Measurements from ENCODE around the gene NACC2. TPM values are rescaled to one million over a fixed set of nuclear protein-coding genes. Genes with fewer than 3 reads are reported as not detected.
A peak's percentile ranks its signal among the peaks of the same experiment; 100 is the strongest.
"Not testable (repeated sequence)": the region's sequence is repeated elsewhere in the genome, so short reads cannot be mapped to it uniquely, and the experiment has no call there.

NACC2 gene
- total RNA-seq, 4 donors from 2014 or later = 26.0 to 51.7 (median 43.5) TPM

GRCh38 chr9:136029556-136029955 lies 65.5 kb downstream of the NACC2 start:
- ATAC-seq (no peak), DNase-seq (no peak)
- intact Hi-C loops (cut with DNase I; ENCODE audit: low total_unique reads) = loop anchor here (5.0 kb wide), 1 partner anchor 88 kb away; the partner anchor contains the start of gene TMEM250
- TF ChIP-seq CTCF (IDR thresholded peaks at IDR 0.05 in 4 of 5, conservative IDR thresholded peaks at IDR 0.05 in 1 of 5) (no peak), POLR2A (IDR thresholded peaks at IDR 0.05) (no peak)
- Histone ChIP-seq H3K9me3 (no peaks in the 10 kb centered on the region), H3K36me3 (no peaks in the 10 kb centered on the region), H3K4me1 (peaks cover 31 to 45% of the 10 kb centered on the region in 2 donors), H3K27me3 (no peaks in the 10 kb centered on the region), H3K4me3 (no peak overlapping the region), H3K27ac (no peak overlapping the region)
- in situ Hi-C loops (cut with MboI; ENCODE audit: low sequenced_read_pairs in 4 of 4) = no loop called here

GRCh38 chr9:136028760-136029470 lies 66.2 kb downstream of the NACC2 start:
- peak in 1 of 2 donors; percentile 5 for DNase-seq
- H3K9me3 ChIP-seq = no peaks in the 10 kb centered on the region
- no peaks in the 10 kb centered on the region for H3K36me3 ChIP-seq
- no peak for ATAC-seq
- no peak overlapping the region for H3K4me3 ChIP-seq
- TF ChIP-seq POLR2A (IDR thresholded peaks at IDR 0.05) = no peak
- no peak for TF ChIP-seq CTCF (IDR thresholded peaks at IDR 0.05 in 4 of 5, conservative IDR thresholded peaks at IDR 0.05 in 1 of 5)
- peak overlapping the region in 2 of 4 donors; percentile 45 to 62 for H3K27ac ChIP-seq
- peaks cover 34 to 47% of the 10 kb centered on the region in 2 donors for H3K4me1 ChIP-seq
- in situ Hi-C loops (cut with MboI; ENCODE audit: low sequenced_read_pairs in 4 of 4) = no loop called here
- no peaks in the 10 kb centered on the region for H3K27me3 ChIP-seq
- intact Hi-C loops (cut with DNase I; ENCODE audit: low total_unique reads) = loop anchor here (1.0 to 5.0 kb wide), 2 partner anchors 57 to 88 kb away; partner anchors contain the start of gene TMEM250

- DNase-seq (peak; percentile 3 to 59), ATAC-seq (peak; percentile 3 to 25)
- H3K9me3 ChIP-seq; in situ Hi-C loops (cut with MboI; ENCODE audit: low sequenced_read_pairs in 4 of 4); H3K4me3 ChIP-seq; H3K36me3 ChIP-seq; H3K27me3 ChIP-seq: not testable (repeated sequence)
- peaks cover 38 to 57% of the 10 kb centered on the region in 2 donors for H3K4me1 ChIP-seq
- intact Hi-C loops (cut with DNase I; ENCODE audit: low total_unique reads) = loop anchor here (5.0 kb wide), 1 partner anchor 90 kb away; the partner anchor contains the start of gene TMEM250
- peak overlapping the region; percentile 47 to 72 (median 62) for H3K27ac ChIP-seq
Observed at GRCh38 chr9:136026943-136027289, 68.2 kb downstream of the NACC2 start.

- no peak for TF ChIP-seq CTCF (IDR thresholded peaks at IDR 0.05 in 4 of 5, conservative IDR thresholded peaks at IDR 0.05 in 1 of 5)
- in situ Hi-C loops (cut with MboI; ENCODE audit: low sequenced_read_pairs in 4 of 4) (no loop called here), intact Hi-C loops (cut with DNase I; ENCODE audit: low total_unique reads) (loop anchor here (5.0 kb wide), 1 partner anchor 91 kb away; the partner anchor contains the start of gene TMEM250)
- no peaks in the 10 kb centered on the region for H3K9me3 ChIP-seq
- no peaks in the 10 kb centered on the region for H3K27me3 ChIP-seq
- H3K27ac ChIP-seq = peak overlapping the region in 2 of 4 donors; percentile 62 to 72
- no peak overlapping the region for H3K4me3 ChIP-seq
- ATAC-seq = peak in 1 of 2 donors; percentile 14
- H3K4me1 ChIP-seq = peaks cover 43 to 59% of the 10 kb centered on the region in 2 donors
- H3K36me3 ChIP-seq = no peaks in the 10 kb centered on the region
- no peak for DNase-seq
Observed at GRCh38 chr9:136026266-136026942, 68.7 kb downstream of the NACC2 start.

- in situ Hi-C loops (cut with MboI; ENCODE audit: low sequenced_read_pairs in 4 of 4) (no loop called here), intact Hi-C loops (cut with DNase I; ENCODE audit: low total_unique reads) (loop anchor here (5.0 kb wide), 1 partner anchor 92 kb away; the partner anchor contains the start of gene TMEM250)
- no peaks in the 10 kb centered on the region for H3K36me3 ChIP-seq
- no peak overlapping the region for H3K4me3 ChIP-seq
- H3K9me3 ChIP-seq = no peaks in the 10 kb centered on the region
- no peak for TF ChIP-seq POLR2A (IDR thresholded peaks at IDR 0.05)
- no peak overlapping the region for H3K27ac ChIP-seq
- no peaks in the 10 kb centered on the region for H3K27me3 ChIP-seq
- DNase-seq (no peak), ATAC-seq (no peak)
- peaks cover 46 to 55% of the 10 kb centered on the region in 2 donors for H3K4me1 ChIP-seq
Observed at GRCh38 chr9:136025481-136025880, 69.6 kb downstream of the NACC2 start.

Measured in gastrocnemius medialis (tissue), 4 donors.